Measurements from ENCODE around the gene KCTD12.

Gene KCTD12

GRCh38 chr13:76879203-76879882 is 6.9 kb downstream of the KCTD12 start:
- H3K4me3 Mint-ChIP-seq, result peak overlapping the region; percentile 64 to 72

GRCh38 chr13:76878043-76878442 is 8.2 kb downstream of the KCTD12 start:
- no peak for DNase-seq
- H3K27me3 Mint-ChIP-seq, result no peaks in the 10 kb centered on the region
- no peak overlapping the region for H3K27ac Mint-ChIP-seq
- no peak for ATAC-seq
- H3K4me1 Mint-ChIP-seq, result peaks cover 27% of the 10 kb centered on the region
- no peak overlapping the region for H3K4me3 Mint-ChIP-seq
- no peaks in the 10 kb centered on the region for H3K9me3 Mint-ChIP-seq

More at GRCh38 chr13:76879203-76879882, 6.9 kb downstream of the KCTD12 start:
- Mint-ChIP-seq H3K27ac (peak overlapping the region; percentile 56 to 66), H3K27me3 (no peaks in the 10 kb centered on the region), H3K4me1 (peaks cover 38% of the 10 kb centered on the region), H3K9me3 (no peaks in the 10 kb centered on the region)
- DNase-seq, result peak; percentile 37 to 56
- peak; percentile 98 for ATAC-seq

- peaks cover 17% of the 10 kb centered on the region for H3K27me3 Mint-ChIP-seq
- H3K4me1 Mint-ChIP-seq, result peaks cover 18% of the 10 kb centered on the region
- H3K27ac Mint-ChIP-seq, result no peak overlapping the region
- DNase-seq (no peak), ATAC-seq (no peak)
- no peak overlapping the region for H3K4me3 Mint-ChIP-seq
- H3K9me3 Mint-ChIP-seq, result no peaks in the 10 kb centered on the region
Observed at GRCh38 chr13:76875271-76875815, 10.9 kb downstream of the KCTD12 start.

GRCh38 chr13:76874479-76874878 is 11.7 kb downstream of the KCTD12 start:
- no peak overlapping the region for H3K4me3 Mint-ChIP-seq
- no peaks in the 10 kb centered on the region for H3K9me3 Mint-ChIP-seq
- no peak for DNase-seq
- no peak overlapping the region for H3K27ac Mint-ChIP-seq
- no peak for ATAC-seq
- peaks cover 10% of the 10 kb centered on the region for H3K4me1 Mint-ChIP-seq
- peaks cover 19% of the 10 kb centered on the region for H3K27me3 Mint-ChIP-seq

- DNase-seq, result no peak
- H3K4me1 Mint-ChIP-seq, result no peaks in the 10 kb centered on the region
- H3K27ac Mint-ChIP-seq, result no peak overlapping the region
- H3K27me3 Mint-ChIP-seq, result peaks cover 19% of the 10 kb centered on the region
- no peak for ATAC-seq
- no peaks in the 10 kb centered on the region for H3K9me3 Mint-ChIP-seq
- H3K4me3 Mint-ChIP-seq, result no peak overlapping the region
Observed at GRCh38 chr13:76873445-76873844, 12.8 kb downstream of the KCTD12 start.

GRCh38 chr13:76872675-76873074 is 13.5 kb downstream of the KCTD12 start:
- no peak for ATAC-seq

GRCh38 chr13:76871432-76871831 is 14.8 kb downstream of the KCTD12 start:
- Mint-ChIP-seq H3K4me1 (no peaks in the 10 kb centered on the region), H3K27me3 (peaks cover 19% of the 10 kb centered on the region), H3K4me3 (no peak overlapping the region), H3K27ac (no peak overlapping the region), H3K9me3 (no peaks in the 10 kb centered on the region)
- no peak for DNase-seq
- no peak for ATAC-seq

More at GRCh38 chr13:76872675-76873074, 13.5 kb downstream of the KCTD12 start:
- Mint-ChIP-seq H3K4me3 (no peak overlapping the region), H3K27ac (no peak overlapping the region), H3K4me1 (no peaks in the 10 kb centered on the region), H3K9me3 (no peaks in the 10 kb centered on the region), H3K27me3 (peaks cover 19% of the 10 kb centered on the region)
- no peak for DNase-seq

- DNase-seq (no peak), ATAC-seq (no peak)
- Mint-ChIP-seq H3K27me3 (peaks cover 32% of the 10 kb centered on the region), H3K9me3 (no peaks in the 10 kb centered on the region), H3K4me1 (no peaks in the 10 kb centered on the region), H3K4me3 (no peak overlapping the region), H3K27ac (no peak overlapping the region)
Observed at GRCh38 chr13:76868371-76868770, 17.8 kb downstream of the KCTD12 start.

- H3K27me3 Mint-ChIP-seq, result peaks cover 21% of the 10 kb centered on the region
- H3K4me1 Mint-ChIP-seq, result no peaks in the 10 kb centered on the region
- no peak overlapping the region for H3K27ac Mint-ChIP-seq
- DNase-seq (no peak), ATAC-seq (no peak)
- H3K9me3 Mint-ChIP-seq, result no peaks in the 10 kb centered on the region
- no peak overlapping the region for H3K4me3 Mint-ChIP-seq
Observed at GRCh38 chr13:76865996-76866503, 20.2 kb downstream of the KCTD12 start.

- DNase-seq (no peak), ATAC-seq (no peak)
- Mint-ChIP-seq H3K4me1 (no peaks in the 10 kb centered on the region), H3K9me3 (no peaks in the 10 kb centered on the region), H3K27me3 (peaks cover 13% of the 10 kb centered on the region), H3K27ac (no peak overlapping the region), H3K4me3 (no peak overlapping the region)
Observed at GRCh38 chr13:76865109-76865508, 21.1 kb downstream of the KCTD12 start.

GRCh38 chr13:76864259-76864658 is 21.9 kb downstream of the KCTD12 start:
- DNase-seq (no peak), ATAC-seq (no peak)
- Mint-ChIP-seq H3K4me1 (no peaks in the 10 kb centered on the region), H3K27me3 (peaks cover 12% of the 10 kb centered on the region), H3K27ac (no peak overlapping the region), H3K4me3 (no peak overlapping the region), H3K9me3 (no peaks in the 10 kb centered on the region)

GRCh38 chr13:76863022-76863421 is 23.2 kb downstream of the KCTD12 start:
- Mint-ChIP-seq H3K4me3 (no peak overlapping the region), H3K4me1 (no peaks in the 10 kb centered on the region), H3K9me3 (no peaks in the 10 kb centered on the region), H3K27me3 (peaks cover 12% of the 10 kb centered on the region), H3K27ac (no peak overlapping the region)
- DNase-seq (no peak), ATAC-seq (no peak)

GRCh38 chr13:76861859-76862258 is 24.3 kb downstream of the KCTD12 start:
- Mint-ChIP-seq H3K27me3 (peaks cover 12% of the 10 kb centered on the region), H3K9me3 (no peaks in the 10 kb centered on the region), H3K4me3 (no peak overlapping the region), H3K27ac (no peak overlapping the region), H3K4me1 (no peaks in the 10 kb centered on the region)
- DNase-seq, result no peak
- ATAC-seq, result no peak

- Mint-ChIP-seq H3K9me3 (no peaks in the 10 kb centered on the region), H3K4me3 (no peak overlapping the region), H3K27ac (no peak overlapping the region), H3K4me1 (peaks cover 5% of the 10 kb centered on the region), H3K27me3 (peaks cover 6% of the 10 kb centered on the region)
- ATAC-seq (no peak), DNase-seq (no peak)
Observed at GRCh38 chr13:76860706-76861105, 25.5 kb downstream of the KCTD12 start.

- peaks cover 6% of the 10 kb centered on the region for H3K4me1 Mint-ChIP-seq
- ATAC-seq, result no peak
- no peak overlapping the region for H3K4me3 Mint-ChIP-seq
- no peaks in the 10 kb centered on the region for H3K9me3 Mint-ChIP-seq
- no peaks in the 10 kb centered on the region for H3K27me3 Mint-ChIP-seq
- DNase-seq, result no peak
- no peak overlapping the region for H3K27ac Mint-ChIP-seq
Observed at GRCh38 chr13:76854894-76855293, 31.3 kb downstream of the KCTD12 start.

GRCh38 chr13:76853921-76854608 is 32.1 kb downstream of the KCTD12 start:
- H3K27me3 Mint-ChIP-seq, result no peaks in the 10 kb centered on the region
- no peak overlapping the region for H3K27ac Mint-ChIP-seq
- H3K9me3 Mint-ChIP-seq, result no peaks in the 10 kb centered on the region
- H3K4me3 Mint-ChIP-seq, result no peak overlapping the region
- DNase-seq (no peak), ATAC-seq (no peak)
- H3K4me1 Mint-ChIP-seq, result peaks cover 6% of the 10 kb centered on the region
